AG04450 (cell line): Measurements from ENCODE around the gene ITGBL1. TPM values are rescaled to one million over a fixed set of nuclear protein-coding genes. Genes with fewer than 3 reads are reported as not detected.

Source experiments
- CTCF ChIA-PET: fragments of 300-600, 350-600 bp; formaldehyde crosslinking; extraction: SDS; loops from one replicate; lab custom pipeline; 2022; ENCODE audit warnings: antibody characterized with exemption, inconsistent platforms; lab: Charles Lee
- POLR2A ChIA-PET: fragments of 350-600 bp; formaldehyde crosslinking; extraction: SDS; loops from one replicate; lab custom pipeline; 2021; ENCODE audit warnings: antibody characterized with exemption, inconsistent platforms; lab: Yijun Ruan, JAX
- DNase-seq: peaks from one replicate; pipeline ENCODE4 v3.0.0-alpha.2; 2011; ENCODE audit warnings: low read depth, low spot score
- H3K27ac ChIP-seq: one replicate; pipeline ENCODE4 v1.5.1; 2012; ENCODE audit warnings: low read depth, low read length, control low read depth
- H3K27me3 ChIP-seq: one replicate; pipeline ENCODE4 v1.6.0; 2012; ENCODE audit warnings: low read length; ENCODE audit not compliant: control insufficient read depth, insufficient read depth
- H3K4me3 ChIP-seq: 2 replicates; pipeline ENCODE4 v1.5.1; 2011; ENCODE audit warnings: mild to moderate bottlenecking, low read depth, low read length, control low read depth
- H3K9me3 ChIP-seq: 2 replicates; pipeline ENCODE4 v1.5.1; 2012; ENCODE audit warnings: low read length; ENCODE audit not compliant: control insufficient read depth, insufficient read depth
- CTCF ChIP-seq: IDR thresholded peaks from 2 replicates; pipeline ENCODE4 v1.5.1; 2011; ENCODE audit warnings: low read depth, low read length, control low read depth, inconsistent platforms
- polyA plus RNA-seq: library from polyadenylated mRNA; depleted of rRNA; stranded (reverse); fragments of >200 nt; gene quantifications from 2 replicates; pipeline ENCODE4 v1.2.3, GENCODE V29; 2011

Gene ITGBL1
- polyA plus RNA-seq, 1 experiment, result 17.1 TPM

GRCh38 chr13:101703838-101704237 lies 251.4 kb downstream of the ITGBL1 start:
- H3K4me3 ChIP-seq, result no peak overlapping the region
- no peak for DNase-seq
- CTCF ChIA-PET, result no interaction called here
- POLR2A ChIA-PET, result no interaction called here
- no peaks in the 10 kb centered on the region for H3K9me3 ChIP-seq
- TF ChIP-seq CTCF, result no peak
- H3K27me3 ChIP-seq, result no peaks in the 10 kb centered on the region
- no peak overlapping the region for H3K27ac ChIP-seq

- peak; percentile 84 for DNase-seq
- TF ChIP-seq CTCF, result no peak
- ChIA-PET POLR2A (interaction anchor here (1.0 to 1.5 kb wide), 2 partner anchors 26 to 66 kb away, joined by 3 read pairs; no protein-coding TSS in a partner anchor), CTCF (interaction anchor here (0.6 to 1.2 kb wide), 3 partner anchors 50 to 159 kb away, joined by 3 to 5 read pairs (median 4); no protein-coding TSS in a partner anchor)
- Histone ChIP-seq H3K4me3 (no peak overlapping the region), H3K27me3 (no peaks in the 10 kb centered on the region), H3K27ac (no peak overlapping the region), H3K9me3 (no peaks in the 10 kb centered on the region)
Observed at GRCh38 chr13:101706651-101707050, 254.2 kb downstream of the ITGBL1 start.

DNA sequence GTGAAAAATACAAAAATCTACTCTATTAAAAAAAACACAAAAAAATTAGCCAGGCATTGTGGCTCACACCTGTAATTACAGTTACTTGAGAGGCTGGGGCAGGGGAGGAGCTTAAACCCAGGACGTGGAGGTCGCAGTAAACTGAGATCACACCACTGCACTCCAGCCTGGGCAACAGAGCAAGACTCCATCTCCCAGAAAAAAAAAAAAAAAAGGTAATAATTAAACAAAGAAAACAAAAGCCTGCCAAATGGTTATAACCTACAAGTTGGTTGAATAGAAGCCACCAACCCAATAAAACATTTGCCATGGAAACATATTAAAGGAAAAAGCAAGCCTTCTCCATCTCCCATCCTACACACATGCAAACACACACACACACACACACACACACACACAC lies 255.2 kb downstream of the ITGBL1 start:
- DNase-seq, result no peak

DNA sequence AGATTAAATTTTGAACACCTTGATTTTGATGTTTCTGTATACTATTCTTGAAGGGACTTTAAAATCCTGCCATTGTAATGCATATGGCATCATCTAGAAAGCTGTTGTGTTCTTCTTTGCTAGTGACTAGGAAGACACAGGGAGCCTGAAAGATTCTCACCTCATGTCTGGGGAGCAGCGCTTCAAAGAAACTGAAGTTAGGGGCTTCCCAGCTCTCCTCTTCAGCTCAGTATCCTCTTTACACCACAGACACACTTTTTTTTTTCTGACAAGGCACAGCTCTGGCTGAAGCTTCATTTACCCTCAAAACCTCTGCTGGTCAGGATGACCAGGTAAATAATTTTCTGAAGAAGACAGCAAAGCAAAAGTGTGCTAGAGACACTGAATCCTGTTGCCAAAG lies 255.6 kb downstream of the ITGBL1 start:
- Histone ChIP-seq H3K27me3 (no peaks in the 10 kb centered on the region), H3K9me3 (no peaks in the 10 kb centered on the region), H3K27ac (no peak overlapping the region), H3K4me3 (no peak overlapping the region)
- CTCF ChIA-PET, result no interaction called here
- POLR2A ChIA-PET, result no interaction called here
- no peak for DNase-seq
- TF ChIP-seq CTCF, result no peak

More for the DNA sequence above, 255.2 kb downstream of the ITGBL1 start:
- TF ChIP-seq CTCF, result no peak
- no peaks in the 10 kb centered on the region for H3K9me3 ChIP-seq
- ChIA-PET CTCF (interaction anchor here (1.2 kb wide), 1 partner anchor 49 kb away, joined by 5 read pairs; no protein-coding TSS in a partner anchor), POLR2A (no interaction called here)
- no peak overlapping the region for H3K27ac ChIP-seq
- H3K27me3 ChIP-seq, result no peaks in the 10 kb centered on the region
- H3K4me3 ChIP-seq, result no peak overlapping the region

DNA sequence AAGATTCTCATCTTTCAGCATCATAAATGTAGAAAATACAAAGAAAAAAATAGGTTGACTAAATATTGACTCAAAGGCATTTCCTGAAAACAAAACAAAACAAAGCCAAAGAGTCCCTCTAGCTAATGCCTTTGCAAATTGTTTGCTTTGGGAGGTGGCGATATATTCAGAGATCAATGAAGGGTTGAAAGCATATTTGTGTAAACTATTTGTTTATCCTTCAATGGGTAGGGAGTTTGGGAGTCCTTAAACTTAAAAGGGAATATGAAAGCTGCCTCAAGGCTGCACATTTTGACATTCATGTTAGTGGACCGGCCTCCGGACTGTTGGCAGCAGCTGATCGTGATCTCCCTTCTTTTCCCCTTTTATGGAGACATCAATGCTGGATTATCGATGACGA lies 257.5 kb downstream of the ITGBL1 start:
- H3K27me3 ChIP-seq, result no peaks in the 10 kb centered on the region
- ChIA-PET POLR2A (no interaction called here), CTCF (no interaction called here)
- no peak overlapping the region for H3K4me3 ChIP-seq
- H3K27ac ChIP-seq, result no peak overlapping the region
- H3K9me3 ChIP-seq, result no peaks in the 10 kb centered on the region
- TF ChIP-seq CTCF, result no peak
- no peak for DNase-seq
